Karpas-422 (cell line): ENCODE results near the gene RFX8. TPM values are rescaled to one million over a fixed set of nuclear protein-coding genes. Genes with fewer than 3 reads are reported as not detected.

Experiments
- DNase-seq: peaks from one replicate; pipeline ENCODE4 v3.0.0-alpha.2; 2015
- H2AFZ ChIP-seq: fragments of 200-600 bp; sonication (generic); 2 replicates; pipeline ENCODE4 v1.6.1; 2014; ENCODE audit warnings: antibody characterized with exemption, low read length, mixed read lengths
- H3K27ac ChIP-seq: fragments of 200-600 bp; sonication (generic); 2 replicates; pipeline ENCODE4 v1.5.1; 2014; ENCODE audit warnings: mild to moderate bottlenecking, low read length, moderate library complexity
- H3K27me3 ChIP-seq: fragments of 200-600 bp; sonication (generic); 2 replicates; pipeline ENCODE4 v1.6.1; 2014; ENCODE audit warnings: low read length, mixed read lengths
- H3K36me3 ChIP-seq: fragments of 200-600 bp; sonication (generic); 2 replicates; pipeline ENCODE4 v1.6.1; 2014; ENCODE audit warnings: low read length, mixed read lengths; ENCODE audit not compliant: insufficient read depth
- H3K4me1 ChIP-seq: fragments of 200-600 bp; sonication (generic); 2 replicates; pipeline ENCODE4 v1.6.1; 2014; ENCODE audit warnings: mild to moderate bottlenecking, low read length, mixed read lengths
- H3K4me2 ChIP-seq: fragments of 200-600 bp; sonication (generic); 2 replicates; pipeline ENCODE4 v1.6.1; 2014; ENCODE audit warnings: low read length, low read depth, mild to moderate bottlenecking; ENCODE audit not compliant: poor library complexity, severe bottlenecking
- H3K4me3 ChIP-seq: fragments of 200-600 bp; sonication (generic); 2 replicates; pipeline ENCODE4 v1.5.1; 2014; ENCODE audit warnings: mild to moderate bottlenecking, antibody characterized with exemption, low read length, mixed read lengths
- H3K79me2 ChIP-seq: fragments of 200-600 bp; sonication (generic); 2 replicates; pipeline ENCODE4 v1.6.1; 2014; ENCODE audit warnings: mild to moderate bottlenecking, low read length, mixed read lengths
- H3K9ac ChIP-seq: fragments of 200-600 bp; sonication (generic); 2 replicates; pipeline ENCODE4 v1.6.0; 2014; ENCODE audit warnings: low read length
- H3K9me2 ChIP-seq: fragments of 200-600 bp; sonication (generic), shearing (Covaris generic); replicated peaks from 2 replicates; pipeline ENCODE4 v1.6.0; 2014; ENCODE audit warnings: mild to moderate bottlenecking, low read length, moderate library complexity; ENCODE audit not compliant: insufficient read depth
- H3K9me3 ChIP-seq: fragments of 300-700, 200-600 bp; sonication (generic); 2 replicates; pipeline ENCODE4 v1.6.1; 2014; ENCODE audit warnings: low read length, mixed read lengths
- H4K20me1 ChIP-seq: fragments of 200-600 bp; sonication (generic); 2 replicates; pipeline ENCODE4 v1.6.1; 2014; ENCODE audit warnings: mild to moderate bottlenecking, antibody characterized with exemption, low read length, low read depth; ENCODE audit not compliant: insufficient read depth
- total RNA-seq: library from RNA; depleted of rRNA; stranded (reverse); fragments of >200 nt; shearing (Covaris generic); gene quantifications from 2 replicates; pipeline ENCODE4 v1.2.3, GENCODE V29; 2014; ENCODE audit warnings: low replicate concordance

The RFX8 gene
- total RNA-seq, 1 experiment from 2014 or later: not detected

GRCh38 chr2:101361121-101361520 lies 113.8 kb downstream of the RFX8 start:
- no peak overlapping the region for H3K27ac ChIP-seq
- H3K36me3 ChIP-seq: no peaks in the 10 kb centered on the region
- no peaks in the 10 kb centered on the region for H3K9me3 ChIP-seq
- no peak overlapping the region for H3K4me3 ChIP-seq
- no peaks in the 10 kb centered on the region for H3K27me3 ChIP-seq
- no peaks in the 10 kb centered on the region for H3K79me2 ChIP-seq
- no peaks in the 10 kb centered on the region for H3K9me2 ChIP-seq
- H2AFZ ChIP-seq: no peak overlapping the region
- no peaks in the 10 kb centered on the region for H4K20me1 ChIP-seq
- H3K4me2 ChIP-seq: no peak overlapping the region
- no peak overlapping the region for H3K9ac ChIP-seq
- peaks cover 7% of the 10 kb centered on the region for H3K4me1 ChIP-seq
- DNase-seq: no peak

GRCh38 chr2:101360232-101360631 lies 114.7 kb downstream of the RFX8 start:
- H3K4me2 ChIP-seq: no peak overlapping the region
- H3K27me3 ChIP-seq: no peaks in the 10 kb centered on the region
- DNase-seq: no peak
- no peak overlapping the region for H2AFZ ChIP-seq
- no peaks in the 10 kb centered on the region for H3K79me2 ChIP-seq
- no peaks in the 10 kb centered on the region for H3K9me2 ChIP-seq
- H3K4me1 ChIP-seq: peaks cover 7% of the 10 kb centered on the region
- H3K9me3 ChIP-seq: no peaks in the 10 kb centered on the region
- H4K20me1 ChIP-seq: no peaks in the 10 kb centered on the region
- no peak overlapping the region for H3K4me3 ChIP-seq
- H3K27ac ChIP-seq: no peak overlapping the region
- H3K36me3 ChIP-seq: no peaks in the 10 kb centered on the region
- no peak overlapping the region for H3K9ac ChIP-seq

- Histone ChIP-seq H3K9me2 (no peaks in the 10 kb centered on the region), H3K4me1 (peaks cover 7% of the 10 kb centered on the region), H3K9ac (no peak overlapping the region), H4K20me1 (no peaks in the 10 kb centered on the region), H3K4me3 (no peak overlapping the region), H3K36me3 (no peaks in the 10 kb centered on the region), H3K79me2 (no peaks in the 10 kb centered on the region), H2AFZ (no peak overlapping the region), H3K27me3 (no peaks in the 10 kb centered on the region), H3K9me3 (no peaks in the 10 kb centered on the region), H3K4me2 (no peak overlapping the region), H3K27ac (no peak overlapping the region)
- no peak for DNase-seq
These were observed 115.4 kb downstream of the RFX8 start for GRCh38 chr2:101359410-101359954.

- Histone ChIP-seq H3K9ac (no peak overlapping the region), H4K20me1 (no peaks in the 10 kb centered on the region), H3K4me2 (no peak overlapping the region), H3K4me3 (no peak overlapping the region), H3K9me2 (no peaks in the 10 kb centered on the region), H3K4me1 (peaks cover 7% of the 10 kb centered on the region), H3K9me3 (no peaks in the 10 kb centered on the region), H3K27ac (no peak overlapping the region), H3K79me2 (no peaks in the 10 kb centered on the region), H3K36me3 (no peaks in the 10 kb centered on the region), H2AFZ (no peak overlapping the region), H3K27me3 (no peaks in the 10 kb centered on the region)
- DNase-seq: no peak
These were observed 117.5 kb downstream of the RFX8 start for GRCh38 chr2:101357376-101357775.

GRCh38 chr2:101356521-101356920 lies 118.4 kb downstream of the RFX8 start:
- no peaks in the 10 kb centered on the region for H3K9me2 ChIP-seq
- no peaks in the 10 kb centered on the region for H4K20me1 ChIP-seq
- H3K4me2 ChIP-seq: no peak overlapping the region
- H3K4me1 ChIP-seq: peaks cover 7% of the 10 kb centered on the region
- no peak for DNase-seq
- H3K27me3 ChIP-seq: no peaks in the 10 kb centered on the region
- no peak overlapping the region for H3K9ac ChIP-seq
- no peaks in the 10 kb centered on the region for H3K36me3 ChIP-seq
- H3K79me2 ChIP-seq: no peaks in the 10 kb centered on the region
- no peaks in the 10 kb centered on the region for H3K9me3 ChIP-seq
- no peak overlapping the region for H3K27ac ChIP-seq
- H2AFZ ChIP-seq: no peak overlapping the region
- no peak overlapping the region for H3K4me3 ChIP-seq

- no peak overlapping the region for H3K4me2 ChIP-seq
- H3K4me1 ChIP-seq: peaks cover 4% of the 10 kb centered on the region
- H3K27me3 ChIP-seq: no peaks in the 10 kb centered on the region
- H3K27ac ChIP-seq: no peak overlapping the region
- no peak overlapping the region for H2AFZ ChIP-seq
- no peak overlapping the region for H3K9ac ChIP-seq
- no peak overlapping the region for H3K4me3 ChIP-seq
- H3K9me2 ChIP-seq: no peaks in the 10 kb centered on the region
- H3K79me2 ChIP-seq: no peaks in the 10 kb centered on the region
- H3K36me3 ChIP-seq: no peaks in the 10 kb centered on the region
- no peak for DNase-seq
- H3K9me3 ChIP-seq: no peaks in the 10 kb centered on the region
- H4K20me1 ChIP-seq: no peaks in the 10 kb centered on the region
These were observed 118.9 kb downstream of the RFX8 start for GRCh38 chr2:101356055-101356454.

GRCh38 chr2:101355401-101356054 lies 119.4 kb downstream of the RFX8 start:
- no peaks in the 10 kb centered on the region for H3K4me1 ChIP-seq
- H3K4me2 ChIP-seq: no peak overlapping the region
- H3K9me2 ChIP-seq: no peaks in the 10 kb centered on the region
- no peak overlapping the region for H3K4me3 ChIP-seq
- no peaks in the 10 kb centered on the region for H3K27me3 ChIP-seq
- H2AFZ ChIP-seq: no peak overlapping the region
- DNase-seq: no peak
- H3K36me3 ChIP-seq: no peaks in the 10 kb centered on the region
- H3K27ac ChIP-seq: no peak overlapping the region
- H3K9me3 ChIP-seq: no peaks in the 10 kb centered on the region
- H4K20me1 ChIP-seq: no peaks in the 10 kb centered on the region
- H3K79me2 ChIP-seq: no peaks in the 10 kb centered on the region
- H3K9ac ChIP-seq: no peak overlapping the region

GRCh38 chr2:101354420-101355311 lies 120.2 kb downstream of the RFX8 start:
- Histone ChIP-seq H3K9me3 (no peaks in the 10 kb centered on the region), H3K4me3 (no peak overlapping the region), H3K36me3 (no peaks in the 10 kb centered on the region), H3K79me2 (no peaks in the 10 kb centered on the region), H3K9me2 (no peaks in the 10 kb centered on the region), H3K9ac (no peak overlapping the region), H3K4me1 (no peaks in the 10 kb centered on the region), H3K27ac (no peak overlapping the region), H4K20me1 (no peaks in the 10 kb centered on the region), H2AFZ (no peak overlapping the region), H3K4me2 (no peak overlapping the region), H3K27me3 (no peaks in the 10 kb centered on the region)
- DNase-seq: no peak
